Cardiac fibroblast (primary cell): ENCODE measurements around the gene MAJIN.

Experiments used
- DNase-seq, 2 donors: peaks; one replicate each; pipeline versions ENCODE4 v3.0.0 to v3.0.0-alpha.2; 2010; ENCODE audit warnings: low read depth in 2 of 2
- H3K4me3 ChIP-seq, 2 donors: replicated peaks in 1 of 2; 1 replicate in 1 of 2; 2 replicates in 1 of 2; pipeline ENCODE4 v1.5.1; 2011; ENCODE audit warnings: low read depth in 2 of 2, low read length in 2 of 2, mild to moderate bottlenecking in 2 of 2, moderate library complexity in 1 of 2
- TF ChIP-seq, protein P1 (sequence below): IDR thresholded peaks from one replicate; pipeline ENCODE4 v1.5.1; 2011; ENCODE audit warnings: low read depth, mild to moderate bottlenecking, low read length, inconsistent platforms

Gene MAJIN

DNA sequence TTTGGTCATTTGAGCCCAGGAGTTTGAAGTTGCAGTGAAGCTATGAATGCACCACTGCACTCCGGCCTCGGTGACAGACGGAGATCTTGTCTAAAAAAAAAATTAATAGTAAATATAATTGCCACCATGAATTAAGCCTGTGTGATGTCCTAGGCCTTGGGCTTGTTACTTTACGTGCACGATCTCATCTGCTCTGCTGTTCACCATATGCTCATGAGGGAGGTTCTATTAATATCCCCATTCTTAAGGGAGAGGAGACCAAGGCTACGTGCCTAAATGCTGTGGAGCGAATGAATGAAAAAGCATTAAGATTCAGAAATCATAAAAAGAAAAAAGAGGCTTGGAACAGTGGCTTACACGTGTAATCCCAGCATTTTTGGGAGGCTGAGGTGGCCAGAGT, 52.3 kb downstream of the MAJIN start:
- H3K4me3 ChIP-seq: no peak overlapping the region
- no peak for DNase-seq
- TF ChIP-seq, protein P1, sequence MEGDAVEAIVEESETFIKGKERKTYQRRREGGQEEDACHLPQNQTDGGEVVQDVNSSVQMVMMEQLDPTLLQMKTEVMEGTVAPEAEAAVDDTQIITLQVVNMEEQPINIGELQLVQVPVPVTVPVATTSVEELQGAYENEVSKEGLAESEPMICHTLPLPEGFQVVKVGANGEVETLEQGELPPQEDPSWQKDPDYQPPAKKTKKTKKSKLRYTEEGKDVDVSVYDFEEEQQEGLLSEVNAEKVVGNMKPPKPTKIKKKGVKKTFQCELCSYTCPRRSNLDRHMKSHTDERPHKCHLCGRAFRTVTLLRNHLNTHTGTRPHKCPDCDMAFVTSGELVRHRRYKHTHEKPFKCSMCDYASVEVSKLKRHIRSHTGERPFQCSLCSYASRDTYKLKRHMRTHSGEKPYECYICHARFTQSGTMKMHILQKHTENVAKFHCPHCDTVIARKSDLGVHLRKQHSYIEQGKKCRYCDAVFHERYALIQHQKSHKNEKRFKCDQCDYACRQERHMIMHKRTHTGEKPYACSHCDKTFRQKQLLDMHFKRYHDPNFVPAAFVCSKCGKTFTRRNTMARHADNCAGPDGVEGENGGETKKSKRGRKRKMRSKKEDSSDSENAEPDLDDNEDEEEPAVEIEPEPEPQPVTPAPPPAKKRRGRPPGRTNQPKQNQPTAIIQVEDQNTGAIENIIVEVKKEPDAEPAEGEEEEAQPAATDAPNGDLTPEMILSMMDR: no peak

DNA sequence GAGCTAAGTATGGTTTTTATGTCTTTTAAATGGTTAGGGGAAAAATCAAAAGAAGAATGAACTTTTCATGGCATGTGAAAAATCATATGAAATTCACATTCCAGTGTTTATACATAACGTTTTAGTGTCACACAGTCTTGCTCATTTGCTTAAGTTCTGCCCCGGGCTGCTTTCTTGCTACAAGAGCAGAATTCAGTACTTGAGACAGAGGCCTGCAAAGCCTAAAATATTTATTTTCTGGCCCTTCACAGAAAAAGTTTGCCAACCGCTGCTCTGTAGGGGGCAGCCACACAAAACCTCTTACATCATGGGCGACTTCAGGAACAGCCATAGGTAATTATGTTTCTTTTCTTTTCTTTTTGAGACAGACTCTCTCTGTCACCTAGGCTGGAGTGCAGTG, 53.9 kb downstream of the MAJIN start:
- TF ChIP-seq, protein P1: peak; percentile 29
- peak; percentile 62 to 75 for DNase-seq
- H3K4me3 ChIP-seq: peak overlapping the region; percentile 50 to 92

DNA sequence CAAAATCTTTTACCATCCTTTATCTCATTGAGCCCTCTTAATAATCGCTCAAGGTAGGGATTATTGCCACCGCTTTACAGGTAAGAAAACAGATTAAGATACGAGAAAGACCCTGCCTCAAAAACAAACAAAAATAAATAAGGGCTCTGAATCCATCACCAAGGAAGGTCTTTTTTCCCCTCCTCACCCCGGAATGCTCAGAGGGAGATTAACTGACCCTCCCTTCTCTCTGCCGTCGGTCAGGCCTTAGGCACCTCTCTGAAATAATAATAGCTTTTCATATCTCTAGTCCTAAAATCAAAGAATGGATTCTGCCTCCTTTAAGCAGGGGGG, 54.3 kb downstream of the MAJIN start:
- DNase-seq: peak in 1 of 2 donors; percentile 7
- H3K4me3 ChIP-seq: peak overlapping the region; percentile 50 to 92
- TF ChIP-seq, protein P1: no peak

DNA sequence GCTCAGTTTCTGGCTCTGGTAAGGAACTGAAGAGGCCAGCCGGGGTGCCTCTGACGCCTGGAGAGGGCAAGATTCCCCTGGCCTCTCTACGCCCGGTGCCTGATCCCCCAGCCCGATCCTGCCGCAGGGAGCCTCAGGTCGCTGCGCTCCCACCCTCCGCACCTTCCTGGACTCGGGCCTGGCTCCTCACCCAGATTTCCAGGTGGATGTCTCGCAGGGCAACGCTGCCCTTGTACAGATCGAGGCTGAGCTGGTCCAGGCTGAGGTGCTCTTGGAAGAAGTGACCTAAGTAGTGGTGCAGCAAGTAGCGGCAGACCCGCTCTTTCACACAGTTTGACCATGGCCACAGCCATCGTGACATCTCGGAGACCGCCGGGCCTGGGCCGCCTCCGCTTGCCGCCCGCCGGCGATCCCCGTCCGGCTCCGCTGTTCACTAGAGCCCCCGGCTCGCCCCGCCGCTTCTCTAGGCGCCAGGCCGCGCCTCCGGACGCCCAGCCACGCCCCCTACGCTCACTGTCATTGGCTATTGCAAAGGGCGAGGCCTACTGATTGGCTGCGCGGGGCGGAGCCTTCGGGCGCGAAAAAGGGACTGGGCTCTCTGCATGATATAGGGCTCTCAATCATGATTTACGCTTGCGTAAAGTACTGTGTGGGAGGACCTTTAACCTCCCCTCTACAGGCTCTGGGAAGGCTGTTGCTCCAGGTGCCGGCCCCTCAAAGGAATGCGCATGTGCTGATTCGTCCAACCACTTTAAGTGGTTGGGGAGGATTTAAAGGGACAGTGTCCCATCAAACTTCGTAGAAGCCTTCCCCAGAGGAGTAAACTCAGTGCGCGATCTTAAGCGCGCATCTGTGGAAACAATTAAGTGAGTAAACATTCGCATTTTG, 54.9 kb downstream of the MAJIN start, which contains the start of gene ATG2A:
Gene ATG2A (minus strand): TSS at position 435 of the 888 bp plus-strand sequence. CDS start 74 bp downstream, at position 361.
- DNase-seq: peak; percentile 100
- H3K4me3 ChIP-seq: peak within 1 kb of the TSS; percentile 92 to 95
- TF ChIP-seq, protein P1: no peak

DNA sequence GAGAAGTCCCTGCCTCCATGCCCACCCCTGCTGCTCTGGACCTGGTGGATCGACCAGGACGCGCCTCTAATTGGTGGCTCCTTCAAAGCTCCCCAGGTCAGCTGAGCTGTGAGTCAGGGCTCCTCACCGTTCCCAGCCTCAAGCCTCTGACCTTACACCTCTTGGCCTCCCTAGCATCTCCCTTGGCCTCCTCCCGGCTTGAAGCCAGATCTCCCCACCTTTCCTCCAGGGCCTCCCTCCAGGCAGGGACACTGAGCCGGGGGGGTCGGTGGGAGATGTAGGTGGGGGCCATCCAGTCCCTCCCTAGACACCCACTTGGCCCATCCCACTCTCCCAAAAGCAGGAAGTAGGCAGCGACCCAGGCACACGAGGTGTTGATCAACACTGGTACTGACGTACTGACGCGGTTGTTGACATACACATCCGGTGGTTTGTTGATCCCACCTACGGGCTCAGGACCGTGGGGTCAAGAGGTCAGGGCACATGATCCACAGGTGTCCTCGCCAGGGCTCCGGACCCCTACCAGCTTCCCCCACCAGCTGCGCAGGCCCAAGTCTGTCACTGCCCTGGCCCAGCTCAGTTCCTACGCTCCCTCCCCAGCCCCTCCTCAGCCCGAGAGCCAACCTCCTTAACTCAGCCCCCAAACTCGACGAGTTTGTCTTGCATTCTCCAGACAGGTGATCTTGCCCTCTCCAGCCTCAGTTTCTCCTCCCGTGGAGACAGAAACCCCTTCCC, 55.7 kb downstream of the MAJIN start:
- TF ChIP-seq, protein P1: no peak
- H3K4me3 ChIP-seq: peak overlapping the region; percentile 92 to 95
- peak; percentile 40 to 69 for DNase-seq

DNA sequence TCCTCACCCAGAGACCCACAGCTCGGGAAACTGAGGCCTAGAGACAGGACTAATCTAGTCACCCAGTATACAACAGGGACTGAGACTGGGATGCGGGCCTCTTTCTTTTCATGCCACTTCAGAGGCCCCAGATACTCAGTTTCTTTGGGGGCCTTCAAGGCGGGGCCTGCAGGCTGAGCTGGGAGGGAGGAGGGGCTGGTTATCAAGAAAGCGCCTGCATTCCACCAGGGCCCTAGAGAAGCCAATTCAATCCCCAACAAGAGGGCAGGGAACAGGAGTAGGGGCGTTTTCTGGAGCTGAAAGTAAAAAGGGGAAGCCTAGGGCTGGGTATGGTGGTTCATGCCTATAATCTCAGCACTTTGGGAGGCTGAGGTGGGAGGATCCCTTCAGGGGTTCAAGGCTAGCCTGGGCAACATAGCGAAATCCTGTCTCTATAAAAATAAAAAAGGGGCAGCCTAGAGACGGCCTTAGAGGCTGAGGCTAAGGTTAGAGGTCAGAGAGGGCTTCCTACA, 56.5 kb downstream of the MAJIN start:
- DNase-seq: no peak
- peak overlapping the region in 1 of 2 donors; percentile 95 for H3K4me3 ChIP-seq
- TF ChIP-seq, protein P1: no peak
